ENCODE data around the gene LIPK. TPM values are rescaled to one million over a fixed set of nuclear protein-coding genes. Genes with fewer than 3 reads are reported as not detected.

Gene LIPK
- total and polyA plus RNA-seq, 2 experiments from 2014 or later, result not detected

DNA sequence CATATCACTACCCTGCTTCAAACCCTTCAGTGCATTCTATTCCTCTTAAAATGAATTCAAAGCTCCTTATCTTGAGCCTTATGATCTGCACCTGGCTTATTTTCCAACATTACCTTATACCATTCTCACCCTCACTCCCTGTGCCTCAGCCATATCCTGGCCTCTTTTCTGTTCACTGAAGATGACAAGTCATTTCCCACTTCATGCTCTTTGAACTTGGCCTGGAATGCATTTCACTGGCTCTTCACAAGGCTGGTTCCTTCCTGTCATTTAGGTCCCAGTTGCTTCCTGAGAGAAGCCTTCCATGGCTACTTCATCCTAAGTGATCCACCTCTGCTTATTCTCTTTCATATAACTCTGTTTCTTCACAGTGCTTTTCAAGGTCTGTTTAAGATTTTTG lies 45.0 kb upstream of the LIPK start (continued):
- TF ChIP-seq, protein P1, sequence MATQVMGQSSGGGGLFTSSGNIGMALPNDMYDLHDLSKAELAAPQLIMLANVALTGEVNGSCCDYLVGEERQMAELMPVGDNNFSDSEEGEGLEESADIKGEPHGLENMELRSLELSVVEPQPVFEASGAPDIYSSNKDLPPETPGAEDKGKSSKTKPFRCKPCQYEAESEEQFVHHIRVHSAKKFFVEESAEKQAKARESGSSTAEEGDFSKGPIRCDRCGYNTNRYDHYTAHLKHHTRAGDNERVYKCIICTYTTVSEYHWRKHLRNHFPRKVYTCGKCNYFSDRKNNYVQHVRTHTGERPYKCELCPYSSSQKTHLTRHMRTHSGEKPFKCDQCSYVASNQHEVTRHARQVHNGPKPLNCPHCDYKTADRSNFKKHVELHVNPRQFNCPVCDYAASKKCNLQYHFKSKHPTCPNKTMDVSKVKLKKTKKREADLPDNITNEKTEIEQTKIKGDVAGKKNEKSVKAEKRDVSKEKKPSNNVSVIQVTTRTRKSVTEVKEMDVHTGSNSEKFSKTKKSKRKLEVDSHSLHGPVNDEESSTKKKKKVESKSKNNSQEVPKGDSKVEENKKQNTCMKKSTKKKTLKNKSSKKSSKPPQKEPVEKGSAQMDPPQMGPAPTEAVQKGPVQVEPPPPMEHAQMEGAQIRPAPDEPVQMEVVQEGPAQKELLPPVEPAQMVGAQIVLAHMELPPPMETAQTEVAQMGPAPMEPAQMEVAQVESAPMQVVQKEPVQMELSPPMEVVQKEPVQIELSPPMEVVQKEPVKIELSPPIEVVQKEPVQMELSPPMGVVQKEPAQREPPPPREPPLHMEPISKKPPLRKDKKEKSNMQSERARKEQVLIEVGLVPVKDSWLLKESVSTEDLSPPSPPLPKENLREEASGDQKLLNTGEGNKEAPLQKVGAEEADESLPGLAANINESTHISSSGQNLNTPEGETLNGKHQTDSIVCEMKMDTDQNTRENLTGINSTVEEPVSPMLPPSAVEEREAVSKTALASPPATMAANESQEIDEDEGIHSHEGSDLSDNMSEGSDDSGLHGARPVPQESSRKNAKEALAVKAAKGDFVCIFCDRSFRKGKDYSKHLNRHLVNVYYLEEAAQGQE (IDR thresholded peaks at IDR 0.05; ENCODE audit: unreplicated experiment), result no peak
- TF ChIP-seq CREB1 (CRISPR knock-in tag; IDR thresholded peaks at IDR 0.05; ENCODE audit: low read depth) (no peak), STAT1 (IDR thresholded peaks at IDR 0.05; ENCODE audit: unreplicated experiment) (no peak), EZH2 (IDR thresholded peaks at IDR 0.05; ENCODE audit: low read depth, unreplicated experiment) (no peak), ZNF331 (CRISPR knock-in tag; IDR thresholded peaks at IDR 0.05; ENCODE audit: low read depth) (no peak), POLR2AphosphoS5 (IDR thresholded peaks at IDR 0.05; ENCODE audit: low read depth) (no peak), ZNF114 (CRISPR knock-in tag; IDR thresholded peaks at IDR 0.05) (no peak), NANOG (IDR thresholded peaks at IDR 0.05; ENCODE audit: borderline replicate concordance) (no peak)
- TF ChIP-seq, protein P2, sequence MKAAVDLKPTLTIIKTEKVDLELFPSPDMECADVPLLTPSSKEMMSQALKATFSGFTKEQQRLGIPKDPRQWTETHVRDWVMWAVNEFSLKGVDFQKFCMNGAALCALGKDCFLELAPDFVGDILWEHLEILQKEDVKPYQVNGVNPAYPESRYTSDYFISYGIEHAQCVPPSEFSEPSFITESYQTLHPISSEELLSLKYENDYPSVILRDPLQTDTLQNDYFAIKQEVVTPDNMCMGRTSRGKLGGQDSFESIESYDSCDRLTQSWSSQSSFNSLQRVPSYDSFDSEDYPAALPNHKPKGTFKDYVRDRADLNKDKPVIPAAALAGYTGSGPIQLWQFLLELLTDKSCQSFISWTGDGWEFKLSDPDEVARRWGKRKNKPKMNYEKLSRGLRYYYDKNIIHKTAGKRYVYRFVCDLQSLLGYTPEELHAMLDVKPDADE (IDR thresholded peaks at IDR 0.05), result no peak

DNA sequence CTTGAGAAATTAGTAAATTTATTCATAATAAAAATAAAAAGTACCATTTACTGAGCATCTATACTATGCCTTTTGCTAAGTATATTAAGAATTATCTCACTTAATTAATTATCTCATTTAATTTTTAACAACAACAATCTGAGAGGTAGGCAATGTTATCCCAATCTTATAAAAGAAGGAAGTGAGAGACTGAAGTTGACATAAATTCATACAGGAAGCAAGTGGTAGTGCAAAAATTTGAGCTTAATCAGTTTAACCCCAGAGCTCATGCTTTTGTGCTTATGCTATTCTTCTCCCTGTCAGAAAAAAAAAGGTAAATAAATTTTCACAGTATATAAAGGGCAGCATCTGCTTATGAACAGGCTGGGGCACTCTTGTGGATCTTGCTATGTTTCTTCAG lies 44.5 kb upstream of the LIPK start:
- Mint-ChIP-seq H3K27ac (no peak overlapping the region), H3K4me3 (no peak overlapping the region), H3K36me3 (ENCODE audit: low read depth) (no peaks in the 10 kb centered on the region), H3K4me1 (no peaks in the 10 kb centered on the region), H3K9me3 (0 out of 3 replicates have a peak, but pooled peaks cover 2% of the 10 kb centered on the region), H3K27me3 (ENCODE audit: insufficient read depth, low read depth, poor library complexity) (no peaks in the 10 kb centered on the region)
- no peak overlapping the region for H3K4me3 ChIP-seq
- no peaks in the 10 kb centered on the region for H3F3A ChIP-seq (replicated peaks; ENCODE audit: low read depth)
- H2AFZ ChIP-seq, result no peak overlapping the region
- no peaks in the 10 kb centered on the region for H3K36me3 ChIP-seq (ENCODE audit: insufficient read depth)
- H3K27ac ChIP-seq (ENCODE audit: low read depth), result no peak overlapping the region
- H4K20me1 ChIP-seq (replicated peaks; ENCODE audit: insufficient read depth), result no peaks in the 10 kb centered on the region
- no peaks in the 10 kb centered on the region for H3K79me2 ChIP-seq (replicated peaks; ENCODE audit: insufficient read depth)
- no peaks in the 10 kb centered on the region for H3K9me2 ChIP-seq (ENCODE audit: insufficient read depth)
- H3K4me1 ChIP-seq (ENCODE audit: insufficient read depth), result no peaks in the 10 kb centered on the region
- no peak overlapping the region for H3K4me2 ChIP-seq
- DNase-seq (ENCODE audit: low spot score) (no peak), ATAC-seq (no peak)
- H3K27me3 ChIP-seq (ENCODE audit: insufficient read depth), result no peaks in the 10 kb centered on the region
- TF ChIP-seq ZNF114 (CRISPR knock-in tag; IDR thresholded peaks at IDR 0.05) (no peak), JUNB (IDR thresholded peaks at IDR 0.05; ENCODE audit: unreplicated experiment) (no peak), EZH2phosphoT487 (IDR thresholded peaks at IDR 0.05; ENCODE audit: unreplicated experiment) (no peak), POLR2AphosphoS5 (IDR thresholded peaks at IDR 0.05; ENCODE audit: low read depth) (no peak), CREB1 (CRISPR knock-in tag; IDR thresholded peaks at IDR 0.05; ENCODE audit: low read depth) (no peak), EZH2 (IDR thresholded peaks at IDR 0.05; ENCODE audit: low read depth, unreplicated experiment) (no peak), STAT1 (IDR thresholded peaks at IDR 0.05; ENCODE audit: unreplicated experiment) (no peak), ZNF331 (CRISPR knock-in tag; IDR thresholded peaks at IDR 0.05; ENCODE audit: low read depth) (no peak), NANOG (IDR thresholded peaks at IDR 0.05; ENCODE audit: borderline replicate concordance) (no peak)
- TF ChIP-seq, protein P2 (IDR thresholded peaks at IDR 0.05), result no peak
- TF ChIP-seq, protein P1 (IDR thresholded peaks at IDR 0.05; ENCODE audit: unreplicated experiment), result no peak
